K562 (cell line): ENCODE data around the gene HS2ST1. TPM values are rescaled to one million over a fixed set of nuclear protein-coding genes. Genes with fewer than 3 reads are reported as not detected.

Source experiments
- ATAC-seq: fragments of 200-7000 bp; cut with Tn5 transposase; 3 replicates; pipeline ENCODE4 v1.9.1; 2020; ENCODE audit warnings: moderate library complexity
- BruUV-seq: library from RNA; stranded (reverse); fragments of 400-500 nt; replicated peaks from 2 replicates; lab custom pipeline; 2021; lab: Mats Ljungman, UMichigan
- CTCF ChIA-PET: fragments of 300-600 bp; formaldehyde crosslinking; extraction: SDS; loops from one replicate; lab custom pipeline; 2021; ENCODE audit warnings: low intra/inter-chr PET ratio; lab: Yijun Ruan, JAX
- POLR2A ChIA-PET: fragments of 300-600, 350-650 bp; sonication (Branson Sonifier 250); formaldehyde crosslinking; extraction: SDS; loops from one replicate; lab custom pipeline; 2021; ENCODE audit warnings: antibody characterized with exemption, inconsistent platforms; lab: Yijun Ruan, JAX
- DNase-seq, 4 experiments: peaks; one replicate each; pipeline versions ENCODE4 v3.0.0 to v3.0.0-alpha.2; 2011 to 2018; ENCODE audit warnings: low spot score in 3 of 4, mixed read lengths in 3 of 4; ENCODE audit errors: extremely low read depth in 1 of 4
- FAIRE-seq: peaks from 2 replicates; lab custom pipeline; 2011; peaks lifted over from hg19 to GRCh38; lab: Jason Lieb, UNC
- H2AFZ ChIP-seq: 2 replicates; pipeline ENCODE4 v1.6.0; 2011; ENCODE audit warnings: low read depth, low read length, control low read depth, inconsistent platforms
- H3K27ac ChIP-seq: fragments of 200-600 bp; 3 replicates; pipeline ENCODE4 v1.8.0; 2011; ENCODE audit warnings: low read depth, mild to moderate bottlenecking, control low read depth, inconsistent platforms, low read length, moderate library complexity, mixed read lengths; ENCODE audit errors: extremely low read depth
- H3K27me3 ChIP-seq, 2 experiments: fragments of 300-600 bp in 1 of 2; 2 replicates in 1 of 2; 3 replicates in 1 of 2; pipeline versions ENCODE4 v1.6.0 to v1.8.0; 2011; ENCODE audit warnings: inconsistent platforms in 2 of 2, low read length in 2 of 2, mild to moderate bottlenecking in 1 of 2, mixed read lengths in 1 of 2, moderate library complexity in 1 of 2; ENCODE audit not compliant: control insufficient read depth in 2 of 2, insufficient read depth in 2 of 2
- H3K36me3 ChIP-seq: fragments of 300-600 bp; 3 replicates; pipeline ENCODE4 v1.8.0; 2011; ENCODE audit warnings: mild to moderate bottlenecking, low read length, inconsistent platforms; ENCODE audit not compliant: control insufficient read depth, insufficient read depth
- H3K4me1 ChIP-seq, 2 experiments: fragments of 200-600 bp in 1 of 2; replicated peaks in 1 of 2; 2 replicates in 1 of 2; 3 replicates in 1 of 2; pipeline versions ENCODE4 v1.5.1 to v1.8.0; 2011; ENCODE audit warnings: inconsistent platforms in 2 of 2, low read length in 2 of 2, mild to moderate bottlenecking in 1 of 2, mixed read lengths in 1 of 2, moderate library complexity in 1 of 2; ENCODE audit not compliant: control insufficient read depth in 2 of 2, insufficient read depth in 2 of 2
- H3K4me2 ChIP-seq: 2 replicates; pipeline ENCODE4 v1.6.1; 2011; ENCODE audit warnings: low read length, control low read depth, inconsistent platforms, mixed read lengths; ENCODE audit not compliant: insufficient read depth
- H3K4me3 ChIP-seq: fragments of 200-600 bp; sonication (generic), shearing (Covaris generic); 2 replicates; pipeline ENCODE4 v1.5.1; 2016; ENCODE audit warnings: control low read depth, inconsistent platforms
- H3K79me2 ChIP-seq: fragments of 200-600 bp; 3 replicates; pipeline ENCODE4 v1.8.0; 2011; ENCODE audit warnings: low read length, inconsistent platforms; ENCODE audit not compliant: control insufficient read depth, insufficient read depth
- H3K9ac ChIP-seq, 2 experiments: 2 replicates each; pipeline versions ENCODE4 v1.6.0 to v1.6.1; 2011; ENCODE audit warnings: low read depth in 2 of 2, low read length in 2 of 2, control low read depth in 1 of 2, inconsistent platforms in 1 of 2, mild to moderate bottlenecking in 1 of 2, mixed read lengths in 1 of 2; ENCODE audit not compliant: insufficient read depth in 1 of 2
- H3K9me1 ChIP-seq: one replicate; pipeline ENCODE4 v1.6.0; 2011; ENCODE audit warnings: inconsistent platforms, mild to moderate bottlenecking, low read length, moderate library complexity; ENCODE audit not compliant: control insufficient read depth, insufficient read depth
- H3K9me3 ChIP-seq: replicated peaks from 2 replicates; pipeline ENCODE4 v1.5.1; 2011; ENCODE audit warnings: low read depth, low read length, inconsistent platforms; ENCODE audit not compliant: control insufficient read depth, insufficient read depth
- H4K20me1 ChIP-seq: replicated peaks from 2 replicates; pipeline ENCODE4 v1.6.1; 2011; ENCODE audit warnings: low read length, inconsistent platforms, mixed read lengths; ENCODE audit not compliant: control insufficient read depth, insufficient read depth
- AFF4 ChIP-seq: sonication (generic); formaldehyde crosslinking; IDR thresholded peaks from 2 replicates; pipeline ENCODE4 v1.8.0; 2023; ENCODE audit warnings: mild to moderate bottlenecking, missing genetic modification reagents
- ASH1L ChIP-seq: fragments of 450-650 bp; IDR thresholded peaks from 2 replicates; pipeline ENCODE4 v1.6.1; 2018; ENCODE audit warnings: borderline replicate concordance, mild to moderate bottlenecking, low read depth; ENCODE audit not compliant: partially characterized antibody
- HMGXB4 ChIP-seq: sonication (generic); formaldehyde crosslinking; IDR thresholded peaks from 2 replicates; pipeline ENCODE4 v1.8.1; 2023; ENCODE audit warnings: mild to moderate bottlenecking, missing genetic modification reagents
- KDM5B ChIP-seq: fragments of 200-600 bp; sonication (generic); IDR thresholded peaks from 2 replicates; pipeline ENCODE4 v1.6.1; 2012; ENCODE audit warnings: low read depth, mild to moderate bottlenecking, moderate library complexity, low read length, control low read depth, inconsistent platforms; ENCODE audit not compliant: insufficient replicate concordance
- MXI1 ChIP-seq: IDR thresholded peaks from 2 replicates; pipeline ENCODE4 v1.6.1; 2011; ENCODE audit warnings: low read depth, mild to moderate bottlenecking, improper control_type of control experiment, low read length
- SFPQ ChIP-seq: fragments of 200-400 bp; formaldehyde crosslinking; IDR thresholded peaks from 2 replicates; pipeline ENCODE4 v1.6.1; 2017; ENCODE audit warnings: mild to moderate bottlenecking, low read depth, low read length, moderate library complexity
- VEZF1 ChIP-seq: fragments of 200-800 bp; sonication (Bioruptor generic); IDR thresholded peaks from 2 replicates; pipeline ENCODE4 v1.6.1; 2017; ENCODE audit warnings: missing genetic modification characterization, missing compliant biosample characterization
- ZNF561 ChIP-seq: fragments of 450-650 bp; formaldehyde crosslinking; conservative IDR thresholded peaks from 2 replicates; pipeline ENCODE4 v1.4.0; 2020; ENCODE audit warnings: mild to moderate bottlenecking, moderate library complexity
- ZNF75A ChIP-seq: fragments of 450-650 bp; formaldehyde crosslinking; IDR thresholded peaks from 2 replicates; pipeline ENCODE4 v1.4.0; 2020; ENCODE audit warnings: mild to moderate bottlenecking
- WGBS: fragments of 100-300 bp; shearing (Covaris generic); methylation state at CpG from one replicate; pipeline ENCODE4 v1.1.6; 2016; ENCODE audit warnings: low coverage, mixed read lengths; ENCODE audit not compliant: insufficient coverage; ENCODE audit errors: missing lambda C conversion rate; 5-methylcytosine and 5-hydroxymethylcytosine counted together
- in situ Hi-C: fragments of 300-500 bp; cut with MboI; formaldehyde crosslinking; loops from 4 replicates; pipeline ENCODE4 v1.15.0; 2018; ENCODE audit warnings: inconsistent platforms, mixed read lengths
- intact Hi-C: fragments of 100-400 bp; cut with micrococcal nuclease; formaldehyde crosslinking; loops from 2 replicates; pipeline ENCODE4 v1.14.2; 2022
- polyA plus RNA-seq, 8 experiments: library from polyadenylated mRNA; depleted of rRNA in 4 of 8; stranded (reverse) in 5 of 8; unstranded in 3 of 8; fragments of >200 nt; fragmentation: Nextera tagmentation in 2 of 8; fragmentation: Illumina TruSeq in 1 of 8; extraction: Ambion mirVana in 2 of 8; extraction: Trizol in 1 of 8; gene quantifications; 2 replicates each; pipeline versions ENCODE4 v1.2.1 to v1.2.3, GENCODE V29; 2011 to 2014; ENCODE audit warnings: inconsistent platforms in 1 of 8, missing spikeins in 1 of 8
- total RNA-seq, 7 experiments: library from RNA; depleted of rRNA in 6 of 7; stranded (reverse); fragments of >200 nt in 6 of 7; fragmentation: Illumina TruSeq in 2 of 7; extraction: Trizol in 2 of 7; gene quantifications; 2 replicates each; pipeline versions ENCODE4 v1.2.1 to v1.2.3, GENCODE V29; 2011 to 2021; ENCODE audit warnings: low replicate concordance in 1 of 7

The HS2ST1 gene
- total and polyA plus RNA-seq, 9 of the 15 experiments (the other 6 are each of a cell fraction or from before 2014, with no cell fraction given), result 7.7 to 43.3 (median 25.8) TPM

GRCh38 chr1:87154384-87154783 is 239.9 kb downstream of the HS2ST1 start (continued):
- no peak for TF ChIP-seq AFF4 (CRISPR knock-in tag)
- TF ChIP-seq ASH1L, result no peak
- TF ChIP-seq KDM5B, result no peak

- intact Hi-C loops (no loop called here), in situ Hi-C loops (no loop called here)
- no TSS peak for BruUV-seq
- Histone ChIP-seq H3K27ac (no peak overlapping the region), H3K27me3 (peaks cover 17 to 47% of the 10 kb centered on the region in 2 experiments; a peak in 4 of 5 replicates), H3K36me3 (no peaks in the 10 kb centered on the region), H3K4me3 (no peak overlapping the region), H3K9me3 (no peaks in the 10 kb centered on the region), H3K9me1 (no peaks in the 10 kb centered on the region), H3K79me2 (no peaks in the 10 kb centered on the region), H3K9ac (no peak overlapping the region), H2AFZ (no peak overlapping the region), H3K4me1 (peaks cover 0 to 7% of the 10 kb centered on the region in 2 experiments; a peak in 1 of 5 replicates), H4K20me1 (no peaks in the 10 kb centered on the region), H3K4me2 (no peak overlapping the region)
- FAIRE-seq, result no peak
- ATAC-seq, result no peak
- ChIA-PET POLR2A (no interaction called here), CTCF (no interaction called here)
- no peak for DNase-seq
- 4% methylated on average over 6 of the region's 6 CpGs for WGBS
- TF ChIP-seq MXI1, result no peak
- no peak for TF ChIP-seq SFPQ
- no peak for TF ChIP-seq ZNF561 (CRISPR knock-in tag)
- no peak for TF ChIP-seq HMGXB4 (CRISPR knock-in tag)
- no peak for TF ChIP-seq ZNF75A (CRISPR knock-in tag)
- no peak for TF ChIP-seq VEZF1 (CRISPR knock-in tag)
Measured at GRCh38 chr1:87155170-87155569, 240.7 kb downstream of the HS2ST1 start.
